Activated B cell treated with CpG ODN at 0.5 μM for 24 hours (primary cell): Measurements from ENCODE around the gene GSG1L. TPM values are rescaled to one million over a fixed set of nuclear protein-coding genes. Genes with fewer than 3 reads are reported as not detected.

Source experiments
- ATAC-seq: fragments of 200-7000 bp; cut with Tn5 transposase; one replicate; pipeline ENCODE4 v1.10.0; 2021; ENCODE audit warnings: low read depth, mild to moderate bottlenecking, moderate library complexity
- CTCF ChIA-PET: fragments of 350-600 bp; sonication (Branson Sonifier 250); formaldehyde crosslinking; loops from one replicate; lab custom pipeline; 2021; ENCODE audit warnings: antibody characterized with exemption; lab: Charles Lee
- POLR2A ChIA-PET: fragments of 350-600 bp; sonication (Branson Sonifier 250); formaldehyde crosslinking; loops from one replicate; lab custom pipeline; 2021; ENCODE audit warnings: antibody characterized with exemption; lab: Charles Lee
- DNase-seq: peaks from one replicate; pipeline ENCODE4 v3.0.0; 2022
- H3K27ac Mint-ChIP-seq: one replicate; pipeline ENCODE4 v1.8.0; 2020; ENCODE audit warnings: mixed read lengths
- H3K27me3 Mint-ChIP-seq: one replicate; pipeline ENCODE4 v1.8.0; 2021; ENCODE audit warnings: mixed read lengths
- H3K36me3 Mint-ChIP-seq: one replicate; pipeline ENCODE4 v1.8.0; 2021; ENCODE audit warnings: low read depth, mixed read lengths
- H3K4me1 Mint-ChIP-seq: one replicate; pipeline ENCODE4 v1.8.0; 2021; ENCODE audit warnings: mixed read lengths
- H3K4me3 Mint-ChIP-seq: one replicate; pipeline ENCODE4 v1.8.0; 2020; ENCODE audit warnings: mild to moderate bottlenecking, mixed read lengths
- H3K9me3 Mint-ChIP-seq: one replicate; pipeline ENCODE4 v1.8.0; 2020; ENCODE audit warnings: mixed read lengths
- intact Hi-C: fragments of 100-400 bp; cut with micrococcal nuclease; formaldehyde crosslinking; loops from one replicate; pipeline ENCODE4 v1.15.1; 2024
- total RNA-seq: library from RNA; stranded (reverse); gene quantifications from 2 replicates; pipeline ENCODE4 v1.2.3, GENCODE V29; 2022
- TF ChIP-seq, protein P1 (sequence below): fragments of 200-600 bp; IDR thresholded peaks from one replicate; pipeline ENCODE4 v1.8.0; 2022; ENCODE audit warnings: antibody characterized with exemption, mild to moderate bottlenecking

GSG1L gene
- total RNA-seq, 1 donor from 2014 or later: not detected

DNA sequence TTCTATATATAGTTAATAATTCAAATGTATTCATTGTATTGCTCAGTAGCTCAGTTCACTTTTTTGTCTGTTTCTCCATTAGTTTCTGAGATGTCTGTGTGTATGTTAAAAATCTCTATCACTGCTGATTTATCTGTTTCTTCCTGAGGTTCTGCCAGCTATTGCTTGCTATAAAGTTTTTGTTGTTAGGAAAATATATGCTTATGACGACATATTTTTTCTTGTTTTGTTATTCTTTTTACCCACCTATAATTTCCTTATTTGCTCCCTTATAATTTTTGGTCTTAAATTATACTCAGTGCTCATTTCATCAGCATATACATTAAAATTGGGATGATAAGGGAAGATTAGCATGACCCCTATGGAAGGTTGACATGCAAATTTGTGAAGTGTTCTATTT, 200.6 kb downstream of the GSG1L start:
- H3K27ac Mint-ChIP-seq: no peak overlapping the region
- intact Hi-C loops: no loop called here
- ChIA-PET POLR2A (no interaction called here), CTCF (no interaction called here)
- ATAC-seq (no peak), DNase-seq (no peak)
- no peak overlapping the region for H3K4me3 Mint-ChIP-seq
- peaks cover 25% of the 10 kb centered on the region for H3K9me3 Mint-ChIP-seq
- TF ChIP-seq, protein P1, sequence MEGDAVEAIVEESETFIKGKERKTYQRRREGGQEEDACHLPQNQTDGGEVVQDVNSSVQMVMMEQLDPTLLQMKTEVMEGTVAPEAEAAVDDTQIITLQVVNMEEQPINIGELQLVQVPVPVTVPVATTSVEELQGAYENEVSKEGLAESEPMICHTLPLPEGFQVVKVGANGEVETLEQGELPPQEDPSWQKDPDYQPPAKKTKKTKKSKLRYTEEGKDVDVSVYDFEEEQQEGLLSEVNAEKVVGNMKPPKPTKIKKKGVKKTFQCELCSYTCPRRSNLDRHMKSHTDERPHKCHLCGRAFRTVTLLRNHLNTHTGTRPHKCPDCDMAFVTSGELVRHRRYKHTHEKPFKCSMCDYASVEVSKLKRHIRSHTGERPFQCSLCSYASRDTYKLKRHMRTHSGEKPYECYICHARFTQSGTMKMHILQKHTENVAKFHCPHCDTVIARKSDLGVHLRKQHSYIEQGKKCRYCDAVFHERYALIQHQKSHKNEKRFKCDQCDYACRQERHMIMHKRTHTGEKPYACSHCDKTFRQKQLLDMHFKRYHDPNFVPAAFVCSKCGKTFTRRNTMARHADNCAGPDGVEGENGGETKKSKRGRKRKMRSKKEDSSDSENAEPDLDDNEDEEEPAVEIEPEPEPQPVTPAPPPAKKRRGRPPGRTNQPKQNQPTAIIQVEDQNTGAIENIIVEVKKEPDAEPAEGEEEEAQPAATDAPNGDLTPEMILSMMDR: no peak
- H3K36me3 Mint-ChIP-seq: no peaks in the 10 kb centered on the region
- H3K27me3 Mint-ChIP-seq: no peaks in the 10 kb centered on the region
- no peaks in the 10 kb centered on the region for H3K4me1 Mint-ChIP-seq

DNA sequence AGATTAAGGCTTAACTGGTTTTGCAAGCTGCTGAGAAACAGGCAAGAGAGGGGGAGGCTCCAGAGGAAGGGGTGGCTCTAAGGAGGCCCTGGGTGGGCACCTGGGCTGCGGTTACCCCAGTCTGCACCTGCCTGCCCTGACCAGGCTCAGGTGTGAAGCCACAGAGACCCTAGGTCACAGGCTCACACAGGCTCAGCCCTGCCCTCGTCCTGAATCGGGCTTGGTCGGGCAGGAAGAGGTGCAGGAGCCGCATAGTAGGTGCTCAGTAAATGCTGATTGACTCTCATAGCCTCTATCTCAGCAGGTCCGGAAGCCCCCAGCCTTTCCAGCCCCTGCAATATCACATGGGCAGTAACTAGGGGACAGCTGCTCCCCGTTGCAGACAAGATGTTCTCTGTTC, 203.4 kb downstream of the GSG1L start:
- ChIA-PET CTCF (no interaction called here), POLR2A (no interaction called here)
- peaks cover 16% of the 10 kb centered on the region for H3K9me3 Mint-ChIP-seq
- H3K27ac Mint-ChIP-seq: no peak overlapping the region
- no peak overlapping the region for H3K4me3 Mint-ChIP-seq
- DNase-seq (no peak), ATAC-seq (no peak)
- intact Hi-C loops: no loop called here
- H3K27me3 Mint-ChIP-seq: no peaks in the 10 kb centered on the region
- H3K36me3 Mint-ChIP-seq: no peaks in the 10 kb centered on the region
- TF ChIP-seq, protein P1: no peak
- H3K4me1 Mint-ChIP-seq: no peaks in the 10 kb centered on the region

DNA sequence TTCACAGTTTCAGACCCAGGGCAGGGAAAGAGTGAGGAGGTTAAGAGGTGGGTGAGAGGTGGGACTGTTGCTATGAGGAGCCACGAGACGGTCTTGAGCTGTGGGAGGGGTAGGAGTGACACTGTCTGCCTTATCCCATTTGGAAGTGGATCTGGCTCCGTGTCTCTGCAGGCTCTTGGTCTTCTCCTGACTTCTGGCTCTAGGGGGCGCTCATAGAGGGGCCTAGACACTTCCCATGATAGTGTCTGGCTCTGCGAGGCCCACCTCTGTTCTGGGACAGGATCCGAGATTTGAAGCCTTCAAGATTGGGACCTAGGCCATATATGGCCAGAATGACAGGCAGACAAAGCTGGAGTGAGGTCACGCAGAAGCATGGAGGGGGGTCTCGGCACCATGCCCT, 204.5 kb downstream of the GSG1L start:
- Mint-ChIP-seq H3K27ac (no peak overlapping the region), H3K27me3 (peaks cover 3% of the 10 kb centered on the region), H3K36me3 (no peaks in the 10 kb centered on the region), H3K9me3 (peaks cover 13% of the 10 kb centered on the region), H3K4me3 (no peak overlapping the region), H3K4me1 (no peaks in the 10 kb centered on the region)
- TF ChIP-seq, protein P1: no peak
- ChIA-PET POLR2A (no interaction called here), CTCF (interaction anchor here (0.9 kb wide), 1 partner anchor 17 kb away, joined by 3 read pairs; no protein-coding TSS in a partner anchor)
- intact Hi-C loops: no loop called here
- no peak for DNase-seq
- ATAC-seq: no peak

DNA sequence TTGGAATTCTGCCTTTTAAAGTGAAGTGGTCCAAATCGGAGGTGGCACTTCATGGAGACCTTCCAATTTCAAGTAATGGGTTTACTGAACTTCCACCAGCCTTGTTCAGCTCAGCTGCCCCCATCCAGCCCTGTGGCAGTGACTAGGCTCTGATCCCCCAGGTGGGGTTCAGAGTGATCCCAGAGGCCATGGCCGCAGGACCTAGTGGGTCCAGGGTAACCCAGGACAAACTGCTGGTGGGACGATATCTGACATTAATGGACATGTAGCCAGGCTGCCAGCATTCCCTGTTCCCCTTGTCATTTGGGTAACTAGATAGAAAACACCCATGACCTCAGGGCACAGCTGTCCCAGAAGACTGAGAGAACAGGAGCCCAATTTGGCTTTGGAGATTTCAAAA, 209.9 kb downstream of the GSG1L start:
- H3K36me3 Mint-ChIP-seq: no peaks in the 10 kb centered on the region
- DNase-seq (no peak), ATAC-seq (no peak)
- CTCF ChIA-PET: no interaction called here
- intact Hi-C loops: no loop called here
- H3K9me3 Mint-ChIP-seq: no peaks in the 10 kb centered on the region
- TF ChIP-seq, protein P1: no peak
- POLR2A ChIA-PET: interaction anchor here (0.6 kb wide), 1 partner anchor 34 kb away, joined by 7 read pairs; no protein-coding TSS in a partner anchor
- H3K4me1 Mint-ChIP-seq: no peaks in the 10 kb centered on the region
- H3K4me3 Mint-ChIP-seq: no peak overlapping the region
- H3K27ac Mint-ChIP-seq: no peak overlapping the region
- peaks cover 35% of the 10 kb centered on the region for H3K27me3 Mint-ChIP-seq

DNA sequence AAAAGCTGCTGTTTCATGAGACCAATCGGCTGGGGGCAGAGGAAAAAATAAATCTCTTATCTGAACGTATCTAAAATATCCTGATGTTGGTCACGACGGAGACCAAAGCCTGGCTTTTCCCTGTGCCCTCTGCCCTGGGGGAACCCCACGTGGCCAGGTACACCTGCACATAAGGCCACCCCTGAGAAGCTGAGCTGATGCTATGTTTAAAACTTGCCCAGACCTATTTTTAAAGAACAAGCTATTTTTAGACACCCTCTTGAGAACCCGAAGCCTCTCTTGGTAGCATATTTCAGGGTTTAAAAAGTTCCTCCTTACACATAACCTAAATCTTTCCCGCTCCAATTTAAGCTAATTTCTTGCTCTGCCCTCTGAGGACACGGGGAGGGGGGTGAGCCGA, 210.4 kb downstream of the GSG1L start:
- ATAC-seq (no peak), DNase-seq (no peak)
- H3K4me1 Mint-ChIP-seq: no peaks in the 10 kb centered on the region

More for the DNA sequence above, 210.4 kb downstream of the GSG1L start:
- POLR2A ChIA-PET: no interaction called here
- CTCF ChIA-PET: no interaction called here
- H3K4me3 Mint-ChIP-seq: no peak overlapping the region
- H3K27ac Mint-ChIP-seq: no peak overlapping the region
- TF ChIP-seq, protein P1: no peak
- no peaks in the 10 kb centered on the region for H3K36me3 Mint-ChIP-seq
- H3K9me3 Mint-ChIP-seq: no peaks in the 10 kb centered on the region
- H3K27me3 Mint-ChIP-seq: peaks cover 35% of the 10 kb centered on the region
- intact Hi-C loops: no loop called here
